ENCODE data around the gene PXMP4. TPM values are rescaled to one million over a fixed set of nuclear protein-coding genes. Genes with fewer than 3 reads are reported as not detected.

The PXMP4 gene
- total RNA-seq, 2 experiments from 2014 or later = 3.6 to 4.1 TPM

DNA sequence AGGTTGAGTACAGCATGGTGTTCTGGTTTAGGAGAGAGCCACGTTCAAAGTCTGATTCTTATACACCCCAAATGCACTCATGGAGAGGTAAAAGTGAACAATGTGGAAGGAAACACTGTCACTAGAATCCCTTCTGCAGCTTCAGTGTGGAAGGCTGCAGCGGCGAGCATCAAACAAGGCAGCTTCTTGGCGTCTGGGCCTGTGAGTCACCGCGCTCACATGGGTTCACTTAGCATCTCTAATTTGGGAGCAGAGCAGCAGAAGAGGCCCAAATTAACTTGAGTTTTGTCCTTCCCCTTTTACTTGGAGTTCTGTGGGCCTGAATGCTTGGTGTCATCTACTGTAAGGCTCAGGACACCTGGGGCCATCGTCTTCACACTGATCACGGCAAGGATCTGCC lies 23.0 kb downstream of the PXMP4 start:
- Histone ChIP-seq H3K4me3 (ENCODE audit: low read length) (no peak overlapping the region), H3K27me3 (ENCODE audit: control insufficient read depth in 1 of 2, insufficient read depth in 2 of 2, low read length in 2 of 2) (no peaks in the 10 kb centered on the region), H3K36me3 (ENCODE audit: insufficient read depth, low read length) (no peaks in the 10 kb centered on the region), H3K9me3 (ENCODE audit: control insufficient read depth in 1 of 2, insufficient read depth in 1 of 2, low read length in 2 of 2) (peaks cover 0 to 20% of the 10 kb centered on the region in 2 experiments), H3K27ac (ENCODE audit: low read depth in 1 of 2, low read length in 2 of 2) (no peak overlapping the region), H3K4me1 (ENCODE audit: insufficient read depth, low read length) (no peaks in the 10 kb centered on the region)
- no peak for DNase-seq
- H3K4me3 Mint-ChIP-seq = no peak overlapping the region
- H3K4me1 Mint-ChIP-seq (ENCODE audit: low read depth) = no peaks in the 10 kb centered on the region
- no peak for ATAC-seq (ENCODE audit: poor library complexity)
- intact Hi-C loops (cut with DNase I, micrococcal nuclease) = no loop called here
- ChIA-PET CTCF (no interaction called here), POLR2A (no interaction called here)
- no peaks in the 10 kb centered on the region for H3K36me3 Mint-ChIP-seq (ENCODE audit: low read depth)
- TF ChIP-seq, protein P1, sequence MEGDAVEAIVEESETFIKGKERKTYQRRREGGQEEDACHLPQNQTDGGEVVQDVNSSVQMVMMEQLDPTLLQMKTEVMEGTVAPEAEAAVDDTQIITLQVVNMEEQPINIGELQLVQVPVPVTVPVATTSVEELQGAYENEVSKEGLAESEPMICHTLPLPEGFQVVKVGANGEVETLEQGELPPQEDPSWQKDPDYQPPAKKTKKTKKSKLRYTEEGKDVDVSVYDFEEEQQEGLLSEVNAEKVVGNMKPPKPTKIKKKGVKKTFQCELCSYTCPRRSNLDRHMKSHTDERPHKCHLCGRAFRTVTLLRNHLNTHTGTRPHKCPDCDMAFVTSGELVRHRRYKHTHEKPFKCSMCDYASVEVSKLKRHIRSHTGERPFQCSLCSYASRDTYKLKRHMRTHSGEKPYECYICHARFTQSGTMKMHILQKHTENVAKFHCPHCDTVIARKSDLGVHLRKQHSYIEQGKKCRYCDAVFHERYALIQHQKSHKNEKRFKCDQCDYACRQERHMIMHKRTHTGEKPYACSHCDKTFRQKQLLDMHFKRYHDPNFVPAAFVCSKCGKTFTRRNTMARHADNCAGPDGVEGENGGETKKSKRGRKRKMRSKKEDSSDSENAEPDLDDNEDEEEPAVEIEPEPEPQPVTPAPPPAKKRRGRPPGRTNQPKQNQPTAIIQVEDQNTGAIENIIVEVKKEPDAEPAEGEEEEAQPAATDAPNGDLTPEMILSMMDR (IDR thresholded peaks at IDR 0.05) = no peak
- H3K9me3 Mint-ChIP-seq = no peaks in the 10 kb centered on the region
- no peaks in the 10 kb centered on the region for H3K27me3 Mint-ChIP-seq
- H3K27ac Mint-ChIP-seq = no peak overlapping the region

DNA sequence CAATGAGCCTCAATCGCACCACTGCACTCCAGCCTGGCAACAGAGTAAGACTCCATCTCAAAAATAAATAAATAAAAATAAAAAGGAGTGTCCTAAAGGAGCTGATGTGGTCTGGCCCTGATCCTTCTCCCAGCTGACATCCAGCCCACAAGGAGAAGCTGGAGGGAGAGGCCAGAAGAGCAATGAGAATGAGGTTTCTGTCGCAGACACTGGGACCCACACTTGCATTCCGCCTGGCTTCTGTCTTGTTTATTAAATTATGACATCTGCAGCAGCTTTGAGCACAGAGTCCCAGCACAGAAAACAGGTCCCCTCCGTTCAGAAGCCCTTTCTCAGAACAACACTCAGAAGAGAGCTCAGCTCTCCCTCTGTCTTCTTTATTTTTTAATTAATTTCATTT lies 23.7 kb downstream of the PXMP4 start:
- no peaks in the 10 kb centered on the region for H3K36me3 ChIP-seq (ENCODE audit: insufficient read depth, low read length)
- H3K4me3 ChIP-seq (ENCODE audit: low read length) = no peak overlapping the region
- ChIA-PET POLR2A (no interaction called here), CTCF (no interaction called here)
- Mint-ChIP-seq H3K27ac (no peak overlapping the region), H3K4me1 (ENCODE audit: low read depth) (no peaks in the 10 kb centered on the region), H3K36me3 (ENCODE audit: low read depth) (no peaks in the 10 kb centered on the region), H3K9me3 (no peaks in the 10 kb centered on the region), H3K4me3 (no peak overlapping the region), H3K27me3 (no peaks in the 10 kb centered on the region)
- TF ChIP-seq, protein P1 (IDR thresholded peaks at IDR 0.05) = no peak
- H3K27me3 ChIP-seq (ENCODE audit: control insufficient read depth in 1 of 2, insufficient read depth in 2 of 2, low read length in 2 of 2) = no peaks in the 10 kb centered on the region
- H3K27ac ChIP-seq (ENCODE audit: low read depth in 1 of 2, low read length in 2 of 2) = no peak overlapping the region
- no peaks in the 10 kb centered on the region for H3K4me1 ChIP-seq (ENCODE audit: insufficient read depth, low read length)
- no peak for DNase-seq
- peaks cover 0 to 20% of the 10 kb centered on the region in 2 experiments for H3K9me3 ChIP-seq (ENCODE audit: control insufficient read depth in 1 of 2, insufficient read depth in 1 of 2, low read length in 2 of 2)
- intact Hi-C loops (cut with DNase I, micrococcal nuclease) = no loop called here
- ATAC-seq (ENCODE audit: poor library complexity) = no peak

DNA sequence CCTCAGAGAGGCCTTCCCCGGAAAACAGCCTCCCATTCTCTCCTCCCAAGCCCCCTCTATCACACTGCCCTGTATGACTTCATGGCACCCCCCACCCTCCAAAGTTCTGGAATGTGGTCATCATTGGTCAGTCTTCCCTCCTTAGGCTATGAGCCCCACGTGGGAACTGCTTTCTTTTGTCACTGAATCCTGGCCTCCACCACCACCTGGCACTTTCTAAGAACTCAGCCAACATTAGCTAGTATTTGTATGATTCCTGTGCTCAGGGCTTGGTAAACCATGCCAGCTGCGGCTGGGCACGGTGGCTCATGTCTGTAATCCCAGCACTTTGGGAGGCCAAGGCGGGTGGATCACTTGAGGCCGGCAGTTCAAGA lies 25.5 kb downstream of the PXMP4 start:
- Histone ChIP-seq H3K4me3 (ENCODE audit: low read length) (no peak overlapping the region), H3K36me3 (ENCODE audit: insufficient read depth, low read length) (no peaks in the 10 kb centered on the region), H3K4me1 (ENCODE audit: insufficient read depth, low read length) (peaks cover 13% of the 10 kb centered on the region), H3K27me3 (ENCODE audit: control insufficient read depth in 1 of 2, insufficient read depth in 2 of 2, low read length in 2 of 2) (no peaks in the 10 kb centered on the region), H3K27ac (ENCODE audit: low read depth in 1 of 2, low read length in 2 of 2) (no peak overlapping the region), H3K9me3 (ENCODE audit: control insufficient read depth in 1 of 2, insufficient read depth in 1 of 2, low read length in 2 of 2) (peaks cover 0 to 12% of the 10 kb centered on the region in 2 experiments)
- DNase-seq (no peak), ATAC-seq (ENCODE audit: poor library complexity) (no peak)
- H3K4me1 Mint-ChIP-seq (ENCODE audit: low read depth) = peaks cover 7% of the 10 kb centered on the region
- H3K9me3 Mint-ChIP-seq = no peaks in the 10 kb centered on the region
- TF ChIP-seq, protein P1 (IDR thresholded peaks at IDR 0.05) = no peak
- no peak overlapping the region for H3K27ac Mint-ChIP-seq
- no peak overlapping the region for H3K4me3 Mint-ChIP-seq
- intact Hi-C loops (cut with DNase I, micrococcal nuclease) = no loop called here
- no peaks in the 10 kb centered on the region for H3K27me3 Mint-ChIP-seq
- ChIA-PET CTCF (no interaction called here), POLR2A (interaction anchor here (0.6 kb wide), 1 partner anchor 100 kb away, joined by 3 read pairs; no protein-coding TSS in a partner anchor)
- H3K36me3 Mint-ChIP-seq (ENCODE audit: low read depth) = no peaks in the 10 kb centered on the region
